WERI-Rb-1 (cell line): Measurements from ENCODE around the gene NIFK.

Experiments
- DNase-seq: peaks from one replicate; pipeline ENCODE4 v3.0.0-alpha.2; 2020
- H3K27ac ChIP-seq: fragments of 250-450 bp; sonication (Bioruptor Pico); 2 replicates; pipeline ENCODE4 v1.5.1; 2020; ENCODE audit warnings: mild to moderate bottlenecking, moderate library complexity
- H3K27me3 ChIP-seq: fragments of 250-450 bp; sonication (Bioruptor Pico); 2 replicates; pipeline ENCODE4 v1.5.1; 2021; ENCODE audit warnings: mild to moderate bottlenecking, low read depth, moderate library complexity; ENCODE audit not compliant: insufficient read depth, severe bottlenecking
- H3K36me3 ChIP-seq: fragments of 250-450 bp; sonication (Bioruptor Pico); 2 replicates; pipeline ENCODE4 v1.5.1; 2020; ENCODE audit warnings: mild to moderate bottlenecking, moderate library complexity
- H3K4me3 ChIP-seq: 2 replicates; pipeline ENCODE4 v1.5.1; 2011; ENCODE audit warnings: low read depth, mild to moderate bottlenecking, control low read depth, low read length
- H3K9me3 ChIP-seq: fragments of 250-450 bp; sonication (Bioruptor Pico); 2 replicates; pipeline ENCODE4 v1.5.1; 2021; ENCODE audit warnings: mild to moderate bottlenecking, moderate library complexity; ENCODE audit not compliant: severe bottlenecking
- TF ChIP-seq, protein P1 (sequence below): IDR thresholded peaks from 2 replicates; pipeline ENCODE4 v1.5.1; 2011; ENCODE audit warnings: low read depth, mild to moderate bottlenecking, control low read depth, inconsistent platforms, low read length

The NIFK gene

DNA sequence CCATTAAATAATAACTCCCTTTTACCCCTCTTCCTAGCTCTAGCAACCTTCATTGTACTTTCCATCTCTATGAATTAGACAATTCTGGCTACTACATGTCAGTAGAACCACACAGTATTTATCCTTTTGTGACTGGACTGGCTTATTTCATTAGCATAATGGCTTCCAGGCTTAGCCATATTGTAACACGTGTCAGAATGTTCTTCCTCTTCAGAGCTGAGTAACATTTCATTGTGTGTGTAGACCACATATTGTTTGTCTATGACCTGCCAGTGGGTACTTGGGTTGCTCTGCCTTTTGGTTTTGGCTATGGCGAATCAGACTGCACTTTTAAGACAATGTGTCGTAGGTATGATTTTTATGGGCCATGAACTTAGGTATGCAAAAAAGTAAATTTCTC is 39.7 kb upstream of the NIFK start:
- no peak overlapping the region for H3K4me3 ChIP-seq
- TF ChIP-seq, protein P1, sequence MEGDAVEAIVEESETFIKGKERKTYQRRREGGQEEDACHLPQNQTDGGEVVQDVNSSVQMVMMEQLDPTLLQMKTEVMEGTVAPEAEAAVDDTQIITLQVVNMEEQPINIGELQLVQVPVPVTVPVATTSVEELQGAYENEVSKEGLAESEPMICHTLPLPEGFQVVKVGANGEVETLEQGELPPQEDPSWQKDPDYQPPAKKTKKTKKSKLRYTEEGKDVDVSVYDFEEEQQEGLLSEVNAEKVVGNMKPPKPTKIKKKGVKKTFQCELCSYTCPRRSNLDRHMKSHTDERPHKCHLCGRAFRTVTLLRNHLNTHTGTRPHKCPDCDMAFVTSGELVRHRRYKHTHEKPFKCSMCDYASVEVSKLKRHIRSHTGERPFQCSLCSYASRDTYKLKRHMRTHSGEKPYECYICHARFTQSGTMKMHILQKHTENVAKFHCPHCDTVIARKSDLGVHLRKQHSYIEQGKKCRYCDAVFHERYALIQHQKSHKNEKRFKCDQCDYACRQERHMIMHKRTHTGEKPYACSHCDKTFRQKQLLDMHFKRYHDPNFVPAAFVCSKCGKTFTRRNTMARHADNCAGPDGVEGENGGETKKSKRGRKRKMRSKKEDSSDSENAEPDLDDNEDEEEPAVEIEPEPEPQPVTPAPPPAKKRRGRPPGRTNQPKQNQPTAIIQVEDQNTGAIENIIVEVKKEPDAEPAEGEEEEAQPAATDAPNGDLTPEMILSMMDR: no peak
- DNase-seq: no peak
- H3K9me3 ChIP-seq: no peaks in the 10 kb centered on the region
- no peaks in the 10 kb centered on the region for H3K36me3 ChIP-seq
- H3K27ac ChIP-seq: no peak overlapping the region
- H3K27me3 ChIP-seq: no peaks in the 10 kb centered on the region

DNA sequence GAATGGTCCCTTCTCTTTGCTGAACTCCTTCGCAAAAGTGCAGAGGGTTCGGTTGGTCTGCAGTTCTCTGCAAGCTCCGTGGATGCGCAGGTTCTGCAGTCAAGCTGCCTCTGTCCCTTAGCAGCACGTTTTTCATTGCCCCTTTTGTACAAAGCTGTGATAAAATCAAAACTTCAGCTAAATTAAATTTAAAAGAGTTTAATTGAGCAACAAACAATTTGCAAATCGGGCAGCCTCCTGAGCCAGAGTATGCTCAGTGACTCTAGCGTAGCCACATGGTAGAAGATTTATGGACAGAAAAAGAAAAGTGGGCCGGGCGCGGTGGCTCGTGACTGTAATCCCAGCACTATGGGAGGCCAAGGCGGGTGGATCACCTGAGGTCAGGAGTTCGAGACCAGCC is 37.6 kb upstream of the NIFK start:
- peak overlapping the region; percentile 91 for H3K27ac ChIP-seq
- H3K27me3 ChIP-seq: no peaks in the 10 kb centered on the region
- no peak for DNase-seq
- no peaks in the 10 kb centered on the region for H3K36me3 ChIP-seq
- no peak overlapping the region for H3K4me3 ChIP-seq
- H3K9me3 ChIP-seq: no peaks in the 10 kb centered on the region
- TF ChIP-seq, protein P1: no peak

DNA sequence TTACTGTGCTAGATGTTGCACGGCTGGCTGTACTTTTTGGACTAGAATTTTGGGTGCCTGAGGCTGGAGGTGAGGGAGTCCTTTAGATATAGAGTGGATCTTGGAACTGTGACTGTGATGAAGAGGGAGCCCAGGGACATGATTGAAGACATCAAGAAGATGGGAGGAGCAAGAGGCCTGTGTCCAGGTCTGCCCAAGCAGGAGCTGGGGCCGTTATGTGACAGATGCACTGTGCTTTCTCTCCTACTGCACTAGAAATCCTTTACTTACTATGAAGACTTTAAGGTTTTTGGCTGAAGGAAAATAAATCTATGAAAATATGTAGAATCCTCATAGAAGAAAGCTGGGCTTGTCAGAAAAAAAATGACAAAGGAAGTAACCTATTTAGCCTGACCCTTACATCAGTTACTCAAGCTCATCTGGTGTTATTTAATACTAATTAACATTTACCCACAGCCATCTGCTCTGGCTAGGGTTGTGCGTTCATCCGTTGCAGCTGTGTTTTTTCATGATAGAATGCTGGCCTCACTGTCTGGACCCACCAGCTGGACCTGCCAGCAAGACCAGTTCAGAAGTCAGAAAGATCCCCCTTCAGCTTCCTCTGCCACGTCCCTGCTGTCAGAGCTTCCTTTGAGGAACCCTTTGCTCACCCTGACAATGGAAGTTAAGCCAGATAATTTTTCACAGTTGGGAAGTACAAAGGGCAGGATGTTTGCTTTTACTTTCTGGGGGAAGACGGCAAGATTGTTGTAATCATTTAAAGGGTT is 35.5 kb upstream of the NIFK start:
- Histone ChIP-seq H3K27ac (peak overlapping the region; percentile 91), H3K9me3 (no peaks in the 10 kb centered on the region), H3K4me3 (no peak overlapping the region), H3K27me3 (no peaks in the 10 kb centered on the region), H3K36me3 (peaks cover 3% of the 10 kb centered on the region)
- TF ChIP-seq, protein P1: no peak
- peak; percentile 86 for DNase-seq

DNA sequence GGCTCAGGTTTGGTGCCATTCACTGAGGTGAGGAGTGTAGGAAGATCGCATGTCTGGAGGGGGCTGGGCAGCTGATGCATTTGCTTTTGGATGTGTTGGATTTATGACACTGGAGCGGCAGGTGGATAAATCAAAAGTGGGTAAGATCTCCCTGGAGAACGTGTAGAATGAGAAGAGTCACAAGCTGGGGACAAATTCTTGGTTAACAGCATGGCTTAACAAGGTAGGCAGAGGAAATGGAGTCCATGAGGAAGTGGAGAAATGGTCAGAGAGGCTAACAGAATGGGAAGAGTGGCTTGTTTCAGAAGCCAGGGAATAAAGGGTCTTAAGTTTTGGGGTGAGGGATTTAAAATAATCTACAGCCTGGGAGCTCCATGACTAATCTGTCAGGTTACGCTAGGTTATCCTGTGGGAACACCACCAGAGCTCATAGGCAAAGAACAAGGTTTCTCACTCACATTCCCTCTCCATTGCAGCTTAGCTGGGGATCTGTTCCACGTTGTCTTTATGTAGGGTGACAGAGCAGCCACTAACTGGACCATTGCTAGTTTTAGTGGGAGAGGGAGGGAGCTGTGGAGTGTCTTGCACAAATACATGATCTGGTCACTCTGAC is 31.6 kb upstream of the NIFK start:
- peak; percentile 37 for DNase-seq
- H3K27ac ChIP-seq: no peak overlapping the region
- TF ChIP-seq, protein P1: no peak
- peaks cover 42% of the 10 kb centered on the region for H3K36me3 ChIP-seq
- H3K27me3 ChIP-seq: no peaks in the 10 kb centered on the region
- H3K4me3 ChIP-seq: no peak overlapping the region
- H3K9me3 ChIP-seq: no peaks in the 10 kb centered on the region

DNA sequence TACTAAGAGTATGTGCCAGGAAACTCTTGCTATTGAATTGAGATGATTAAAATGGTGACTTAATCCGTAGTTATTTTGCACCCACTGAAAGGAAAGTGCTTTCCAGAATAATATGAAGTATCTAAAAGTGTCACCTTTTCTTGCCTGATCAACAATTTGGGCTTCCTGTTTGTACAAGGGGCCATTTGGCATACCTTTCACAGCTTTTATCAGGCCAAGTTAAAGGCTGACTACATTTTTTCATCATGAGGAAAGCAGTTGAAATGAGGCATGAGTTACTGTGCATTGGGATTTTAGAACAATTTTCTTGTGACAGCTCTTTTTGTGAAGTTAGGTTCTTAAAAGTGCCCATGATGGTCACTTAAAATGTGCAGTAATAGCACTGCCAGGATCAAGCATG is 29.9 kb upstream of the NIFK start:
- H3K27me3 ChIP-seq: no peaks in the 10 kb centered on the region
- no peak overlapping the region for H3K27ac ChIP-seq
- H3K4me3 ChIP-seq: no peak overlapping the region
- no peak for DNase-seq
- TF ChIP-seq, protein P1: no peak
- peaks cover 52% of the 10 kb centered on the region for H3K36me3 ChIP-seq
- H3K9me3 ChIP-seq: no peaks in the 10 kb centered on the region
